ENCODE measurements around the gene WDR17.

The WDR17 gene

GRCh38 chr4:176226736-176227135 lies 161.1 kb downstream of the WDR17 start:
- CTCF ChIA-PET, result interaction anchor here (0.5 to 1.2 kb wide), 2 partner anchors 9 to 19 kb away, joined by 3 read pairs; no protein-coding TSS in a partner anchor
- TF ChIP-seq FOXA1 (IDR thresholded peaks at IDR 0.05) (no peak), BHLHE40 (IDR thresholded peaks at IDR 0.05; ENCODE audit: borderline replicate concordance) (no peak), CTBP1 (IDR thresholded peaks at IDR 0.05; ENCODE audit: borderline replicate concordance) (no peak), FOXK2 (IDR thresholded peaks at IDR 0.05) (no peak)
- POLR2A ChIA-PET, result interaction anchor here (0.9 to 1.8 kb wide), 2 partner anchors 11 to 30 kb away, joined by 3 to 7 read pairs; partner anchors contain the start of gene SPATA4
- no peak for DNase-seq (ENCODE audit: extremely low spot score)

DNA sequence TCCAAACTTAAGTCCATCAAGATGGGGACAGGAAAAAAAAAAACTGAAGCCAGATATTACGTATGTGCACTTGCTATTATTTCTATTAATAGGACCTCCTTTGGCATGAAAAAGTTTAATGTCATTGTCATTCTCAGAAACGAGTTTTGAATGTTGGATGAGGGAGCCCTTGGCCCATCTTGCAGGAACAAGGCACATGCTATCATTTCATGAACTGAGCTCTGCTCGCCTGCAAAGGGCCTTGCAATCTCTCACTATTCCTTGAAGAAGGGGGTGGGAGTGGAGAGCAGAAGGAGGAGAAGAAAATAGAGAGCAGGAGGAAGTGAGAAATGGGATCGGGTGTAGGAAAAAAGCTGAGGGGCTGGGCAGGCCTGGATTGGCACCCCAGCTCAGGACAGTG lies 164.0 kb downstream of the WDR17 start:
- POLR2A ChIA-PET, result interaction anchor here (1.3 kb wide), 1 partner anchor 9 kb away, joined by 4 read pairs; no protein-coding TSS in a partner anchor
- DNase-seq (ENCODE audit: extremely low spot score), result no peak
- TF ChIP-seq LEF1 (IDR thresholded peaks at IDR 0.05; ENCODE audit: borderline replicate concordance), result no peak
- TF ChIP-seq ARNT (IDR thresholded peaks at IDR 0.05), result no peak
- TF ChIP-seq FOXM1 (IDR thresholded peaks at IDR 0.05; ENCODE audit: borderline replicate concordance), result no peak
- no peak for TF ChIP-seq NFRKB (IDR thresholded peaks at IDR 0.05)
- no peak for TF ChIP-seq HDGF (IDR thresholded peaks at IDR 0.05; ENCODE audit: borderline replicate concordance)
- TF ChIP-seq L3MBTL2 (conservative IDR thresholded peaks at IDR 0.05), result no peak
- TF ChIP-seq, protein P1, sequence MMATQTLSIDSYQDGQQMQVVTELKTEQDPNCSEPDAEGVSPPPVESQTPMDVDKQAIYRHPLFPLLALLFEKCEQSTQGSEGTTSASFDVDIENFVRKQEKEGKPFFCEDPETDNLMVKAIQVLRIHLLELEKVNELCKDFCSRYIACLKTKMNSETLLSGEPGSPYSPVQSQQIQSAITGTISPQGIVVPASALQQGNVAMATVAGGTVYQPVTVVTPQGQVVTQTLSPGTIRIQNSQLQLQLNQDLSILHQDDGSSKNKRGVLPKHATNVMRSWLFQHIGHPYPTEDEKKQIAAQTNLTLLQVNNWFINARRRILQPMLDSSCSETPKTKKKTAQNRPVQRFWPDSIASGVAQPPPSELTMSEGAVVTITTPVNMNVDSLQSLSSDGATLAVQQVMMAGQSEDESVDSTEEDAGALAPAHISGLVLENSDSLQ (IDR thresholded peaks at IDR 0.05), result no peak
- CTCF ChIA-PET, result interaction anchor here (0.7 to 1.6 kb wide), 2 partner anchors 9 to 13 kb away, joined by 3 to 6 read pairs; no protein-coding TSS in a partner anchor

Data from HEK293T (cell line).